Caco-2 (cell line): ENCODE data around the gene MFSD6. TPM values are rescaled to one million over a fixed set of nuclear protein-coding genes. Genes with fewer than 3 reads are reported as not detected.
A peak's percentile ranks its signal among the peaks of the same experiment; 100 is the strongest.

Source experiments
- BruUV-seq: library from RNA; stranded (reverse); fragments of 400-500 nt; replicated peaks from 2 replicates; lab custom pipeline; 2021; lab: Mats Ljungman, UMichigan
- CTCF ChIA-PET: fragments of 300-600 bp; sonication (Branson Sonifier 250); formaldehyde crosslinking; loops from one replicate; lab custom pipeline; 2022; ENCODE audit warnings: antibody characterized with exemption; lab: Charles Lee
- POLR2A ChIA-PET: fragments of 300-600 bp; sonication (Branson Sonifier 250); formaldehyde crosslinking; loops from one replicate; lab custom pipeline; 2022; ENCODE audit warnings: antibody characterized with exemption; lab: Charles Lee
- DNase-seq, 2 experiments: peaks; one replicate each; pipeline versions ENCODE4 v3.0.0 to v3.0.0-alpha.2; 2020 to 2022
- H3K27me3 ChIP-seq: replicated peaks from 2 replicates; pipeline ENCODE4 v1.6.0; 2011; ENCODE audit warnings: low read length; ENCODE audit not compliant: control insufficient read depth, insufficient read depth
- H3K36me3 ChIP-seq: 2 replicates; pipeline ENCODE4 v1.5.1; 2011; ENCODE audit warnings: low read length; ENCODE audit not compliant: control insufficient read depth, insufficient read depth
- H3K4me1 ChIP-seq: fragments of 250-450 bp; sonication (Bioruptor Pico); 2 replicates; pipeline ENCODE4 v1.5.1; 2020; ENCODE audit warnings: mild to moderate bottlenecking
- H3K4me3 ChIP-seq: 2 replicates; pipeline ENCODE4 v1.5.1; 2011; ENCODE audit warnings: low read depth, mild to moderate bottlenecking, control low read depth, low read length
- H3K9me3 ChIP-seq: fragments of 250-450 bp; sonication (Bioruptor Pico); 2 replicates; pipeline ENCODE4 v1.5.1; 2020; ENCODE audit warnings: mild to moderate bottlenecking, moderate library complexity
- H3K27ac Mint-ChIP-seq: one replicate; pipeline ENCODE4 v1.8.0; 2022; ENCODE audit warnings: mixed read lengths; ENCODE audit not compliant: unreplicated experiment
- H3K27me3 Mint-ChIP-seq: one replicate; pipeline ENCODE4 v1.8.0; 2022; ENCODE audit warnings: mixed read lengths; ENCODE audit not compliant: insufficient read depth, unreplicated experiment
- H3K36me3 Mint-ChIP-seq: one replicate; pipeline ENCODE4 v1.8.0; 2022; ENCODE audit warnings: mild to moderate bottlenecking, mixed read lengths; ENCODE audit not compliant: insufficient read depth, unreplicated experiment
- H3K4me1 Mint-ChIP-seq: one replicate; pipeline ENCODE4 v1.8.0; 2022; ENCODE audit warnings: low read depth, mixed read lengths; ENCODE audit not compliant: unreplicated experiment
- H3K4me3 Mint-ChIP-seq: one replicate; pipeline ENCODE4 v1.8.0; 2022; ENCODE audit warnings: mild to moderate bottlenecking, moderate library complexity, mixed read lengths; ENCODE audit not compliant: unreplicated experiment
- H3K9me3 Mint-ChIP-seq: one replicate; pipeline ENCODE4 v1.8.0; 2022; ENCODE audit warnings: mixed read lengths; ENCODE audit not compliant: unreplicated experiment
- CTCF ChIP-seq, 2 experiments: fragments of 200-600 bp in 1 of 2; IDR thresholded peaks; 1 replicate in 1 of 2; 2 replicates in 1 of 2; pipeline versions ENCODE4 v1.5.1 to v1.8.0; 2011 to 2022; ENCODE audit warnings: antibody characterized with exemption in 1 of 2, control low read depth in 1 of 2, inconsistent platforms in 1 of 2, low read depth in 1 of 2, low read length in 1 of 2, mild to moderate bottlenecking in 1 of 2, moderate library complexity in 1 of 2; ENCODE audit not compliant: insufficient read depth in 1 of 2, severe bottlenecking in 1 of 2, unreplicated experiment in 1 of 2
- intact Hi-C: fragments of 100-400 bp; cut with micrococcal nuclease; formaldehyde crosslinking; loops from one replicate; pipeline ENCODE4 v1.10.0; 2022; ENCODE audit not compliant: unreplicated experiment
- total RNA-seq: library from RNA; stranded (reverse); gene quantifications from 2 replicates; pipeline ENCODE4 v1.2.3, GENCODE V29; 2022

Gene MFSD6
- total RNA-seq, 1 experiment from 2014 or later, result 11.1 TPM

GRCh38 chr2:190497428-190497827 is 89.3 kb downstream of the MFSD6 start:
- no peaks in the 10 kb centered on the region for H3K27me3 Mint-ChIP-seq
- Histone ChIP-seq H3K4me1 (peaks cover 6% of the 10 kb centered on the region), H3K9me3 (no peaks in the 10 kb centered on the region), H3K27me3 (no peaks in the 10 kb centered on the region), H3K4me3 (no peak overlapping the region), H3K36me3 (no peaks in the 10 kb centered on the region; the same call in 1 of the 2 replicates)
- no peaks in the 10 kb centered on the region for H3K36me3 Mint-ChIP-seq
- peaks cover 20% of the 10 kb centered on the region for H3K9me3 Mint-ChIP-seq
- H3K4me3 Mint-ChIP-seq, result no peak overlapping the region
- no peak overlapping the region for H3K27ac Mint-ChIP-seq
- BruUV-seq, result no TSS peak
- peak; percentile 53 to 61 for DNase-seq
- POLR2A ChIA-PET, result no interaction called here
- H3K4me1 Mint-ChIP-seq, result peaks cover 8% of the 10 kb centered on the region
- intact Hi-C loops, result loop anchor here (1.0 kb wide), 1 partner anchor 33 kb away; no protein-coding TSS in a partner anchor
- no peak for TF ChIP-seq CTCF (IDR thresholded peaks at IDR 0.05; ENCODE audit: insufficient read depth in 1 of 2, low read depth in 1 of 2, low read length in 1 of 2, severe bottlenecking in 1 of 2, unreplicated experiment in 1 of 2)
- CTCF ChIA-PET, result no interaction called here

- Mint-ChIP-seq H3K27me3 (no peaks in the 10 kb centered on the region), H3K9me3 (peaks cover 10% of the 10 kb centered on the region), H3K4me1 (peaks cover 8% of the 10 kb centered on the region), H3K27ac (no peak overlapping the region), H3K36me3 (no peaks in the 10 kb centered on the region), H3K4me3 (no peak overlapping the region)
- Histone ChIP-seq H3K4me1 (peaks cover 6% of the 10 kb centered on the region), H3K9me3 (no peaks in the 10 kb centered on the region), H3K27me3 (no peaks in the 10 kb centered on the region), H3K4me3 (no peak overlapping the region), H3K36me3 (no peaks in the 10 kb centered on the region)
- ChIA-PET POLR2A (no interaction called here), CTCF (no interaction called here)
- intact Hi-C loops, result no loop called here
- DNase-seq, result no peak
- no TSS peak for BruUV-seq
- TF ChIP-seq CTCF (IDR thresholded peaks at IDR 0.05; ENCODE audit: insufficient read depth in 1 of 2, low read depth in 1 of 2, low read length in 1 of 2, severe bottlenecking in 1 of 2, unreplicated experiment in 1 of 2), result no peak
Observed at GRCh38 chr2:190499273-190499672, 91.1 kb downstream of the MFSD6 start.

- BruUV-seq, result no TSS peak
- no peak overlapping the region for H3K4me3 Mint-ChIP-seq
- H3K36me3 Mint-ChIP-seq, result no peaks in the 10 kb centered on the region
- no peaks in the 10 kb centered on the region for H3K9me3 ChIP-seq
- peaks cover 6% of the 10 kb centered on the region for H3K4me1 ChIP-seq
- intact Hi-C loops, result no loop called here
- POLR2A ChIA-PET, result no interaction called here
- H3K4me3 ChIP-seq, result no peak overlapping the region
- H3K27me3 Mint-ChIP-seq, result no peaks in the 10 kb centered on the region
- H3K36me3 ChIP-seq, result no peaks in the 10 kb centered on the region
- H3K27ac Mint-ChIP-seq, result no peak overlapping the region
- TF ChIP-seq CTCF (IDR thresholded peaks at IDR 0.05; ENCODE audit: insufficient read depth in 1 of 2, low read depth in 1 of 2, low read length in 1 of 2, severe bottlenecking in 1 of 2, unreplicated experiment in 1 of 2), result no peak
- CTCF ChIA-PET, result interaction anchor here (0.6 to 1.0 kb wide), 2 partner anchors 53 to 171 kb away, joined by 3 read pairs; no protein-coding TSS in a partner anchor
- DNase-seq, result no peak
- H3K9me3 Mint-ChIP-seq, result peaks cover 7% of the 10 kb centered on the region
- H3K27me3 ChIP-seq, result no peaks in the 10 kb centered on the region
- peaks cover 8% of the 10 kb centered on the region for H3K4me1 Mint-ChIP-seq
Observed at GRCh38 chr2:190500054-190500502, 91.9 kb downstream of the MFSD6 start.
